Pulmonary artery endothelial cell (primary cell): ENCODE measurements around the gene SELENOP. TPM values are rescaled to one million over a fixed set of nuclear protein-coding genes. Genes with fewer than 3 reads are reported as not detected.
"Not testable (repeated sequence)": the region's sequence is repeated elsewhere in the genome, so short reads cannot be mapped to it uniquely, and the experiment has no call there.

Source experiments
- DNase-seq: peaks from one replicate; pipeline ENCODE4 v3.0.0-alpha.2; 2011; ENCODE audit warnings: low read depth, low spot score
- total RNA-seq: library from RNA; depleted of rRNA; stranded (reverse); fragments of >200 nt; gene quantifications from 2 replicates; pipeline ENCODE4 v1.2.3, GENCODE V29; 2014

Gene SELENOP
- total RNA-seq, 1 donor from 2014 or later = 0.40 TPM

GRCh38 chr5:42826757-42827515, 15.2 kb upstream of the SELENOP start:
- DNase-seq = no peak

DNA sequence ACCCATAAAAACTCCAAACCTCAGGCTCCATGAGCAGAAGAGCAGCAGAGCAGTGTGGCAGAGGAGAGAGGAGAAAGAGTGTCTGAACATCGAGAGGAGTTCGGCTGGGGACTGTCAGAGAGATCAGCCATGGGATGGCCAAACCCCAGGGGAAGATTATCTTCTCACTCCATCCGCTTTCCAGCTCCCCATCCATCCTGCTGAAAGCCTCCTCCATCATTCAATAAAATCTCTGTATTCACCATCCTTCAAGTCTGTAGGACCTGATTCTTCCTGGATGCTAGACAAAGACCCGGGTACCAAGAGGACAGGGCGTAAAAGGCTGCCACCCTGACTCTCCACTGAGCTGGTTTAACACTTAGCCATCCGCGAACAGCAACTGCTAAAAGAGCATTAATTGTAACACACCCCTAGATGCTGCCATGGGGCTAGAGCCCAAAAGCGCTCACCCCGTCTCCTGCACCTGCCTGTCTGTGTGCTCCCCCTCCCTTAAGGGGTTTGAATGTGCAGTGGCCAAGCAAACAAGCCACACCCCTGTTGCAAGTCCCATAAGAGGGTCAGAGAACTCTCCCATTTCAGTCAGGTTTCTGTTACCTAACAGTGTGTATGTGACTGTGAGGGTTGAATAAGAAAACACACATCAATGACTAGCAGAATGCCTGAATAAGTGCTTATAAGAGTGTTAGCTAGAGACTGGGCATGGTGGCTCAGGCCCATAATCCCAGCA, 13.9 kb upstream of the SELENOP start:
- no peak for DNase-seq

- no peak for DNase-seq
Observed at GRCh38 chr5:42824347-42824976, 12.8 kb upstream of the SELENOP start.

DNA sequence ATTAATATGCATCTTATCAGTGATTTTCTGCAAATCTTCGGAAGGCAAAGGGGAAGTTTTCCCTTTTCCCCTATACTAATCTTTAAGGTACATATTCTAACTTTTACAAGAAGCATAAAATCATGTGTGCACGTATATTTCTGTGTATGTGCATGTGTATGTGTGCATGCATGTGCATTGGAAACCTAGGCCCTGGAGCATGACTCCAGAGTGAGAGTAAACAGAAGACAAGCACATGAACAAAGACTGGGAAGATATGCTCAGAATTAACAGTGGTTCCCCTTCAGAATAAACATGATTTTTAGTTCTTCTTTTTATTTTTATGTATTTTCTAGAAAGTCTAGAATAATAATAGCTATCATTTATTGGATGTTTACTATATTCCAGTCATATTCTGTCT, 10.9 kb upstream of the SELENOP start:
- DNase-seq = no peak

- no peak for DNase-seq
Observed at GRCh38 chr5:42819745-42820144, 8.1 kb upstream of the SELENOP start.

- DNase-seq = not testable (repeated sequence)
Observed at GRCh38 chr5:42816546-42816945, 4.9 kb upstream of the SELENOP start.

GRCh38 chr5:42813533-42813932, 1.8 kb upstream of the SELENOP start:
- DNase-seq = no peak

DNA sequence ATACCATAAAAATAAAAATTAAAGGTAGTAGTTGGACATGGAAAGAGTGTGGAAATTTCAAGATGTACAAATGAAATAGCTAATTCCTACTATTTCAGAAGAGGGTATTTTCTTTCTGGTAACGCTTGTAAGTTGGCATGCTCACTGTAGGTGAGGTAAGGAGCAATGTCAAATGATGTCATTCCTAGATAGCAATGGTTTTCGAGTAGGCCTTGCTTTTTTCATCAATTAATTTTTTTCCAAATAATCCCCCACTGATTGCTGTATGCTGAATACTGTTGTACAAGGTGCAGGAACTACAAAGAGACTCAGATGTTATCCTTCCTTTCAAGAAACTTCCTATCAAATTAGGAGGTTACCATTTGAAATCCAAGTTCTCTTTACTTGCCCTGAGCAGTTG, 928 bp upstream of the SELENOP start:
- no peak for DNase-seq

GRCh38 chr5:42810834-42811590, 680 bp downstream of the SELENOP start:
- no peak for DNase-seq

- no peak for DNase-seq
Observed at GRCh38 chr5:42808888-42809611, 2.6 kb downstream of the SELENOP start.

DNA sequence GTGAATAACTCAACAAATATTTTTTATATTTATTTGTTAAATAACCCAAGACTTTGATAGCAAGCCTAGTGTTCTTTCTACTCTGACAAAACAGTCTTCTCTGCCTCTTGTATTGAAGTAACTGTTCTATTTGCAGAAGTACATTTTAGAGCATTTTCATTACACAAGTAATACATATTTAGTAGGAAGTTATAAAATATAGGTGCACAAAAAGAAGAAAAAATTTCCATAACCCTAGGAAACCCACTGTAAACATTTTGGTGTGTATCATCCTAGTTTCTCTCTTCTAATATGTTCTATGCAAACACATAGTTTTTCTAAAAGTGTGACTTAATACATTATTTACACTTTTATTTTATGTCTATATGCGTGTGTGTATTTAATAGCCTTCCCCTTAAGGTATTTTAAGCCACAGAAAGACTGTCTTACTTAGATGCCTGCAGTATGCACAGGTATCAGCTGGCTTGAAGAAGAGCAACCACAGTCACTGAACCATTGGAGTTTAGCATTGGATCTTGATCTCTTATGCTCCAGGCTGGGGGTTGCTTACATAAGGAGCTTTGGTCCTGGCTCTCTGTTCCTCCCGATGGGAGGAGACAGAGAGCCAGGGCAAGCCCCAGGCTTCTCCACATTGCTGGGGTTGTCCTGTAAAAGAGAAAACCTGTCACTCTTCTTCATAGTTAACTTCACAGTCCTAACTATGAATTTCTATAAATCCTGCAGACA, 3.8 kb downstream of the SELENOP start:
- no peak for DNase-seq

DNA sequence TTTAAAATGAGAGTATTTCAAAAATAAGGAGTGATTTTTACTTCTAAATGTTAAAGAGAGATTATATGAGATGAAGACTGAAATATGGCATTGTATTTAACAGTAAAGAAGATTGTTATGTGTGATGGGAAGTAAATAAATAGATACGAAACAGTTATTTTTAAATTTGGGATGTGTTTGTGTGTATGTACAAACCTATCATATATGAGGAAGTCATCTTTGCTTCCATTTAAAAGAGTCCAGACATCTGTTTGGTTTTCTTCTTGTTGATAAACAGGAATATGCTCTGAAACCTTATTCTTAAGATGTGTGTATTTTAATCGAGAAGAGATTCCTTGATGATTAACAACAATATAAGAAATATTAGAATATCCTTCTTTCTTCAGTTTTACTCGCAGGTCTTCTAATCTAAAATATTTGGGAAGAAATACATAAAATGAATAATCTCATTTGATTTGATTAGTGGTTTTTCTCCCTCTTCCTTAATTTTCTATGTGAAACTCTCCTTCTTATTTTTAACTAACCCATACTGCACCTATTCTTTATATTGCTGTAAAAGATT, 4.9 kb downstream of the SELENOP start:
- no peak for DNase-seq

DNA sequence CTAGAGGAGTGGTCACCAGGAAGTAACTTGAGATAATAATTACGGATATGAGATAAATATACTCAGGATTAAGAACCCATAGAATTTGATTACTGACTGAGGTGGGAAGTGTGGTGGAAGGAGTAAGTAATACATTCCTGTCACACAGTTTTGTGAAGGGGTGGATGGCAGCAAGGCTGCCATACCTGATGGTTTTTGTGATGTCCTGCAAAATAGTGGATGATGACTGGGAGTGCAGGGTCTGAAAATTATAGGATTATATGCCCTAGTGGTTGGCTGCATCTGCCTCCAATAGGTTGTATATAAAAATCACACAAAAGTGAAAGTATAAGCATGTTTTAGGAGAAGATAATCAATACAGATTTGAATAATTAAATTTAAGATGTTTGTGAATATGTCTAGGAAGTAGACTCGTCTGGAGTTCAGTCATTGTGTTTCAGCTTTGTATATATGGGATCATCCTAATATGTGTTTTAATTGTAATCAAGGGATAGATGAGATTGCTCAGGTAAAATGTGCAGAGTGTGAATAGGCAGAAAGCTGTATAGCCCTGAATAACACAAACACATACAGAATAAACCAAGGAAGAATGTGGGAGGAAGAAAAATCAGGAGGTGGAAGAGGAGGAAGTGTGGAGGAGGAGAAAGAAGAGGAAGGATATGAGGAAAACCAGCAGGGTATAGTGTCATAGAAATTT, 5.5 kb downstream of the SELENOP start:
- DNase-seq = no peak

DNA sequence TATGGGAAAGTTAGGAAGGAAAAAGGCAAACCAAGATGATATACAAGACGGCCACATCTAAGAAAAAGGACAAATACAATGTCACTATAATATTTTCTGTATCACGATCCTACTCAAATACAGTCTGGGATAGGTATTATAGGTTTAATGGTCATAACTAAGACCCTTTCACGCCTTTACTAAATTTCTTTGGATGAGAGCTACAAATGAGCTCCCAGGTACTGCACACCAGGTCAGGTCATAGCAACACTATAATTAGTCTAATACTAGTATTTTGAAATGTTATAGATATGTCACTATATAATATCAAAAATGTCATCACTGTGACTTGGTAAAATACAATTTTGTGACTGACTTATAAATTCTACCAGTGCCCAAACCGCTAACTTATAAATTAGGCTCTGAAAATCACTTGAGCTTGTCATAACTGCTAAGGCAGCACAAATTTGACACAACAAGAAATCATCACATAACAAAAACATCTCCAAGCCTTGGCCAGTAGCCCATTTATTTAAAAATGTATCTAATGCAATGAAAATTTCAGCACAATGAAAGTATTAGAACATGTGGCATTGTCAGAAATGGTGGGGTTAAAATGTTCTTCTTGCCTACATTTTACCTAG, 6.9 kb downstream of the SELENOP start:
- no peak for DNase-seq

- no peak for DNase-seq
Observed at GRCh38 chr5:42801516-42802166, 10.1 kb downstream of the SELENOP start.

DNA sequence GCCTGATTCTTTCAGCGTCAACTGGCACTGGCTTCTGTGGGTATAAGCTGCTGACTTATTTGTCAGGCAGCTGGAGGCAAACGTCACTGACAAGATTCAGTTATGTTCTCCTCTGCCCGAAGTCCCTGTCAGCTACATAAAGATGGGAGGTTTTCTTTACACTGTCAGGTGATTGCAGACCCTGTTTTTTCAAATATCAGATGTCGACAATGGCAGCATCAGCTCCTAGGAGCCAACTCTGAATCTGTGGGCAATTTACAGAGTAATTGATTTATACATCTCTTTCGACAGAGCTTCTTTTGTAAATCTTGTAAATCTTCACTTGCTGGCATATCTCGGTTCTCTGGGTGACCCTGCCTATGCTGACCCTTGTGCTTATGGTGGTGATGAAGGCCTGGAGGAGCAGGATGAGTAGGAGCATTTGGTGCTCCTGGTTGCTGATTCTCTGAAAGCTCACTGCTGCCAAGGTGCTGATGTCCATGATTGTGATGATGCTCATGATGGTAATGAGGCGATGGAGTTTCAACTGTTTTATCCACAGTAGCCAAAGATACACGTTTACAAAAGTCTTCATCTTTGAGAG, 10.9 kb downstream of the SELENOP start:
- DNase-seq = no peak

- DNase-seq = no peak
Observed at GRCh38 chr5:42799668-42800114, 12.0 kb downstream of the SELENOP start.

DNA sequence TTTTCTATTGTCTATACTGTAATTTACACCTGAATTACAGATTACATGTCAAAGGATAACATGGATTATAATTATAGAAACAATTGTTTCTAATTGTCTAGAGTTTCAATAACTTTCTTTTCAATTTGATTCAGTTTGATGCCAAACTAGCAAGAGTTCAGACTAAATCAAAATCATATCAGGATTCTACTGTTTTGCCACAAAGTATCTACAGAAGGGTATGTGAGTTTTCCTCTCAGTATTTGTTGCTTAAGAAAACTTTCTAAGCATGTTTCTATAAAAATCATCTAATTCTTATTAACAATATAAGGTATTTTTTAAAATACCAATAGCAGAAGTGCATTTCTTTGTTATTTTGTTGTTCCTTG, 12.5 kb downstream of the SELENOP start:
- no peak for DNase-seq
